Measurements from ENCODE around the gene SLX4IP. TPM values are rescaled to one million over a fixed set of nuclear protein-coding genes. Genes with fewer than 3 reads are reported as not detected.

Gene SLX4IP
- total RNA-seq, 1 experiment from 2014 or later = 6.4 TPM

DNA sequence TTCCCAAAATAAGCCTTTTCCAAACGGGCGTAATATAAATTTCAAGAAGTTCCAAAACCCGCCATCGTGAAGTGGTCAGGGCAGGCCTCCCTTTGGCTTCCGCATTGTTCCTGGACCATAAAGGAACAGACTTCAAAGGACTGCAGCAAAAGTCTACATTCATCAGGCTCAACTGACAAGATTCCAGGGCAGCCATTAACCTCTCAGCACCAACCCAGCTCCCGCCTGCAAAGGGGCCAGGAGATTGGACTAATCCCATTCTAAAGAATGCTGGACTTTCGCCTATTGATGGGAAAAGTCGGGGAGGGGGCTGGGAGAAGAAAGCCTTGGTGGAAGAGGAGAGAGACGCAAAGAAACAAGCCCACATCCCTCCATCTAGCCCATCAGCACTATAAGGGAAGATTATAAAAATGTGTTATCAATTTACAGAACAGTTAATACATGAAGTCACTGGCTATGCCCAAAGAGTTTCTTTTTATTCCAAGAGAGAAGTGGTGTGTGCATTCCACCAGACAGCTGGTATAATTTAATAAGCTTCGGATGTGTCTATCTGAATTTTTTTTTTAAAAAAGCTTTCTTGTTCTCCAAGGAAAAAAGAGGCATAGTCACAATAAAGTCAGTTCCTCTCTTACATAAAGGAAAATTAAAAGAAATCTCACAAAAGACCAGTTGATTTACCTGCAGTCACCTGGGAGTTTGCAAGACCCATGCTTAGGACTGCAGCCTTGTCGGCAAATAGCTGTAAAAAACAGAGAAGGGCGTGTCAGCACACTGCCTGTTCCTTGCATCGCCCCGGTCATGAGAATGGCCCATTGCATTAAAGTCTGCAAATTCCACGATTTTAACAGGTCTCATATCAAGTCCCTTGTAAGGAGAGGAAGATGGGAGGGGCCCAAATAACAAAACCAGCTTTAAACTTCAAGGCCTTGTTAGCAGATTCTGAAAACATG lies 220.9 kb downstream of the SLX4IP start:
- H3K4me1 ChIP-seq (ENCODE audit: insufficient read depth, low read length) = peaks cover 17% of the 10 kb centered on the region

DNA sequence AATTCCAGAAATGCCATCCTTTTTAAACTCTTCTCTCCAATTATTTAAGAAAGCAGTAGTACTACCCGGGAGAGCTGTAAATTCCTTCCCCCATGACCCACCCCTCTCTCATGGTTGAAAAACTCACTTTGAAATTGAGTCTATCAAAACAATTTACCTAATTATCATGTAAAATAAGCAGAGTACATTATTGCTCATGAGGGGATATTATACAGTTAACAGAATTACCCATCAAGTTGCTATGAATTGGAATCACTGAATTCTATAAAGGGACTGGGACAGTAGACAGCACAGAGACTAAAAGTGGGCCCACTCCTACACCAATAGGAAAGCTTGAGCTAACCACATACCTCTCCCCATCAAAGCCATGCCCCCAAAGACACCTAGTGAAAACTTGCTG lies 222.3 kb downstream of the SLX4IP start:
- H3F3A ChIP-seq (ENCODE audit: low read length, unreplicated experiment) = peaks cover 5% of the 10 kb centered on the region
- H3K4me2 ChIP-seq (ENCODE audit: low read length) = no peak overlapping the region
- ChIA-PET CTCF (no interaction called here), POLR2A (ENCODE audit: unreplicated experiment) (no interaction called here)
- no peaks in the 10 kb centered on the region for H3K9me3 ChIP-seq (ENCODE audit: low read length)
- intact Hi-C loops (cut with micrococcal nuclease) = no loop called here
- no peaks in the 10 kb centered on the region for H3K27me3 ChIP-seq (ENCODE audit: low read length)
- TF ChIP-seq EZH2phosphoT487 (IDR thresholded peaks at IDR 0.05; ENCODE audit: borderline replicate concordance, low read length) = no peak
- no peak for TF ChIP-seq EZH2 (IDR thresholded peaks at IDR 0.05; ENCODE audit: low read length, unreplicated experiment)
- no peak for TF ChIP-seq CTCF (conservative IDR thresholded peaks at IDR 0.05; ENCODE audit: low read depth, low read length)
- H3K36me3 ChIP-seq (ENCODE audit: low read depth, low read length) = peaks cover 97% of the 10 kb centered on the region
- H3K79me2 ChIP-seq (ENCODE audit: low read length) = peaks cover 98% of the 10 kb centered on the region
- BruUV-seq (replicated peaks) = no TSS peak
- no peak for DNase-seq
- ATAC-seq = no peak
- peaks cover 80% of the 10 kb centered on the region for H4K20me1 ChIP-seq (ENCODE audit: low read length)
- H3K4me1 ChIP-seq (ENCODE audit: insufficient read depth, low read length) = peaks cover 17% of the 10 kb centered on the region
- no peak overlapping the region for H3K4me3 ChIP-seq (ENCODE audit: low read length)
- no peak overlapping the region for H3K27ac ChIP-seq (ENCODE audit: low read length)
- H3K9me2 ChIP-seq (replicated peaks; ENCODE audit: low read length) = no peaks in the 10 kb centered on the region
- H3K9ac ChIP-seq (ENCODE audit: low read length) = no peak overlapping the region
- no peak overlapping the region for H2AFZ ChIP-seq (ENCODE audit: low read length)

More for the DNA sequence above, 220.9 kb downstream of the SLX4IP start:
- TF ChIP-seq EZH2 (IDR thresholded peaks at IDR 0.05; ENCODE audit: low read length, unreplicated experiment) = no peak
- no peak for TF ChIP-seq EZH2phosphoT487 (IDR thresholded peaks at IDR 0.05; ENCODE audit: borderline replicate concordance, low read length)
- TF ChIP-seq CTCF (conservative IDR thresholded peaks at IDR 0.05; ENCODE audit: low read depth, low read length) = no peak
- H3K4me3 ChIP-seq (ENCODE audit: low read length) = no peak overlapping the region
- ChIA-PET POLR2A (ENCODE audit: unreplicated experiment) (interaction anchor here (0.6 kb wide), 1 partner anchor 13 kb away, joined by 10 read pairs; no protein-coding TSS in a partner anchor), CTCF (no interaction called here)
- peaks cover 79% of the 10 kb centered on the region for H4K20me1 ChIP-seq (ENCODE audit: low read length)
- H2AFZ ChIP-seq (ENCODE audit: low read length) = no peak overlapping the region
- DNase-seq = no peak
- peaks cover 97% of the 10 kb centered on the region for H3K36me3 ChIP-seq (ENCODE audit: low read depth, low read length)
- H3F3A ChIP-seq (ENCODE audit: low read length, unreplicated experiment) = peaks cover 5% of the 10 kb centered on the region
- intact Hi-C loops (cut with micrococcal nuclease) = no loop called here
- no peak overlapping the region for H3K9ac ChIP-seq (ENCODE audit: low read length)
- peaks cover 93% of the 10 kb centered on the region for H3K79me2 ChIP-seq (ENCODE audit: low read length)
- BruUV-seq (replicated peaks) = no TSS peak
- no peaks in the 10 kb centered on the region for H3K27me3 ChIP-seq (ENCODE audit: low read length)
- ATAC-seq = no peak
- H3K9me3 ChIP-seq (ENCODE audit: low read length) = no peaks in the 10 kb centered on the region
- H3K9me2 ChIP-seq (replicated peaks; ENCODE audit: low read length) = no peaks in the 10 kb centered on the region
- no peak overlapping the region for H3K4me2 ChIP-seq (ENCODE audit: low read length)
- no peak overlapping the region for H3K27ac ChIP-seq (ENCODE audit: low read length)

Measured in PC-3 (cell line).